ENCODE results near the gene DOCK2. TPM values are rescaled to one million over a fixed set of nuclear protein-coding genes. Genes with fewer than 3 reads are reported as not detected.

DOCK2 gene
- total and polyA plus RNA-seq, 2 of the 8 experiments (the other 6 are each of a cell fraction or from before 2014, with no cell fraction given), result 3.9 to 5.7 TPM

DNA sequence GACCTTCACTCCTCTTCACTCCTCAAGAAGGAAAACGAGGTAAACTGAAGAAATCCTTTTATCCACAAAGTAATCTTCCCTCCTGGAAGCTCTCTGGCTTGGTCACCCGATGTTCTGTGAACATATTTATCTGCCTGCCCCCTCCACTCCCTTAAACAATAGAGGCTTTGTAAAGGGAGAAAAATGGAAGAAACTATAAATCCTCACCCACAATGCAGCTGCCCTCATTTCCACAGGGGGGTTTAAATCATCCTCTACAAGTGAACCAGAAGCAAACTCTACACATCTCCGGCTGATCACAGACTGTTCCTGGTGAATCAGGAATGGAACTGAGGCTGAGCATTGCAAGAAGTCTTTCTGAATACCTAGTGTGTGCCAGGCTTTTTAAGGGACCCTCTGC lies 336.0 kb downstream of the DOCK2 start:
- H3K79me1 ChIP-seq (ENCODE audit: low read depth, low read length), result no peaks in the 10 kb centered on the region
- no peak overlapping the region for H3K14ac ChIP-seq (ENCODE audit: insufficient read length)
- H4K8ac ChIP-seq (ENCODE audit: extremely low read depth, insufficient read depth, low read length), result no peak overlapping the region
- no peak overlapping the region for H3K4me2 ChIP-seq (ENCODE audit: insufficient read depth in 1 of 2, low read depth in 2 of 2, low read length in 2 of 2)
- no peaks in the 10 kb centered on the region for H3K9me3 ChIP-seq (ENCODE audit: insufficient read depth in 2 of 2, low read depth in 1 of 2, low read length in 1 of 2)
- H3K23ac ChIP-seq (ENCODE audit: insufficient read length), result no peak overlapping the region
- no peak overlapping the region for H3K27ac ChIP-seq (ENCODE audit: low read depth, low read length)
- no peak overlapping the region for H2AK5ac ChIP-seq (ENCODE audit: low read depth, low read length)
- no peaks in the 10 kb centered on the region for H3K79me2 ChIP-seq (ENCODE audit: control insufficient read depth in 1 of 2, insufficient read depth in 2 of 2, low read length in 2 of 2)
- no peaks in the 10 kb centered on the region for H3K23me2 ChIP-seq (ENCODE audit: low read depth, low read length)
- CTCF ChIA-PET (ENCODE audit: partially characterized antibody), result interaction anchor here (0.9 to 3.0 kb wide), 3 partner anchors 7 to 133 kb away, joined by 3 to 25 read pairs (median 4); partner anchors contain the start of genes FOXI1 and INSYN2B
- no peak overlapping the region for H3K18ac ChIP-seq (ENCODE audit: extremely low read depth, low read length)
- H3K4me3 ChIP-seq (ENCODE audit: extremely low read depth in 1 of 4, insufficient read depth in 2 of 4, low read depth in 3 of 4, low read length in 4 of 4), result no peak overlapping the region
- no peak overlapping the region for H4K5ac ChIP-seq (ENCODE audit: insufficient read length, low read depth, low read length)
- no peak overlapping the region for H3K9ac ChIP-seq (replicated peaks in 1 of 4; ENCODE audit: extremely low read depth in 1 of 4, low read depth in 3 of 4, low read length in 3 of 4)
- FAIRE-seq (no peak), DNase-seq (ENCODE audit: low read depth in 1 of 2, low spot score in 2 of 2) (no peak)
- peaks cover 2 to 22% (median 12%) of the 10 kb centered on the region in 4 experiments for H3K4me1 ChIP-seq (replicated peaks in 1 of 4; ENCODE audit: control insufficient read depth in 3 of 4, insufficient read depth in 4 of 4, low read length in 3 of 4)
- H4K20me1 ChIP-seq (replicated peaks in 1 of 2; ENCODE audit: control insufficient read depth in 1 of 2, insufficient read depth in 2 of 2, low read length in 2 of 2), result no peaks in the 10 kb centered on the region
- H3K36me3 ChIP-seq (ENCODE audit: control insufficient read depth in 2 of 4, insufficient read depth in 4 of 4, low read length in 3 of 4), result no peaks in the 10 kb centered on the region
- no peak overlapping the region for H2BK5ac ChIP-seq (ENCODE audit: low read depth, low read length)
- no peak overlapping the region for H3K56ac ChIP-seq (replicated peaks; ENCODE audit: insufficient read length, low read depth, low read length)
- no peak overlapping the region for H2BK15ac ChIP-seq (ENCODE audit: low read length)
- H4K91ac ChIP-seq (replicated peaks; ENCODE audit: insufficient read length, low read length), result no peak overlapping the region
- no peak overlapping the region for H2AFZ ChIP-seq (ENCODE audit: low read length)
- POLR2A ChIA-PET (ENCODE audit: partially characterized antibody), result no interaction called here
- peaks cover 0 to 1% (median 0%) of the 10 kb centered on the region in 4 experiments; a peak in 5 of 7 replicates for H3K27me3 ChIP-seq (replicated peaks in 1 of 4; ENCODE audit: control insufficient read depth in 3 of 4, extremely low read depth in 1 of 4, insufficient read depth in 3 of 4, low read length in 3 of 4)
- no peak for TF ChIP-seq SP1 (IDR thresholded peaks at IDR 0.05; ENCODE audit: low read depth, low read length)
- TF ChIP-seq SAP30 (IDR thresholded peaks at IDR 0.05; ENCODE audit: insufficient read depth, insufficient replicate concordance, low read length), result no peak
- H2BK20ac ChIP-seq (ENCODE audit: low read length), result no peak overlapping the region
- 82% methylated on average over 3 of the region's 3 CpGs; no CpG with 5 or more reads in 1 of the 2 experiments for WGBS, 2 experiments (ENCODE audit: extremely low coverage in 1 of 2, insufficient coverage in 1 of 2, insufficient read length in 1 of 2, insufficient replicate concordance in 2 of 2, low coverage in 1 of 2, low lambda C conversion rate in 2 of 2, missing lambda C conversion rate in 1 of 2)
- H3K4ac ChIP-seq (replicated peaks; ENCODE audit: insufficient read length, low read depth, low read length), result no peak overlapping the region
- H2BK12ac ChIP-seq (ENCODE audit: low read depth, low read length), result no peak overlapping the region
- H2BK120ac ChIP-seq (replicated peaks; ENCODE audit: low read depth, low read length), result no peak overlapping the region
